ENCODE results near the gene CNGA3. TPM values are rescaled to one million over a fixed set of nuclear protein-coding genes. Genes with fewer than 3 reads are reported as not detected.

Gene CNGA3
- total and polyA plus RNA-seq, 10 of the 15 experiments (the other 5 are each of a cell fraction or from before 2014, with no cell fraction given), result not detected

- ChIA-PET SMC1A (ENCODE audit: uncharacterized antibody, unreplicated experiment) (no interaction called here), POLR2A (no interaction called here), RAD21 (ENCODE audit: unreplicated experiment) (no interaction called here), CTCF (interaction anchor here (1.0 kb wide), 1 partner anchor 43 kb away, joined by 3 read pairs; no protein-coding TSS in a partner anchor)
- Histone ChIP-seq H3K4me3 (no peak overlapping the region), H3K79me2 (ENCODE audit: control insufficient read depth, insufficient read depth, low read length) (no peaks in the 10 kb centered on the region), H3K9me3 (replicated peaks; ENCODE audit: control insufficient read depth, insufficient read depth, low read length) (no peaks in the 10 kb centered on the region), H3K27ac (ENCODE audit: control insufficient read depth, insufficient read depth) (no peak overlapping the region), H2AFZ (ENCODE audit: control insufficient read depth, low read depth, low read length) (no peak overlapping the region), H4K20me1 (ENCODE audit: control insufficient read depth, insufficient read depth) (no peaks in the 10 kb centered on the region), H3K9ac (ENCODE audit: control insufficient read depth, insufficient read depth, low read length) (no peak overlapping the region), H3K4me2 (ENCODE audit: control insufficient read depth, insufficient read depth) (no peak overlapping the region), H3K27me3 (replicated peaks in 1 of 2; ENCODE audit: control insufficient read depth in 2 of 2, insufficient read depth in 2 of 2, low read length in 1 of 2) (peaks cover 0 to 7% of the 10 kb centered on the region in 2 experiments; a peak in 2 of 4 replicates), H3K4me1 (ENCODE audit: control insufficient read depth, insufficient read depth, low read length) (no peaks in the 10 kb centered on the region), H3K36me3 (ENCODE audit: control insufficient read depth in 2 of 2, insufficient read depth in 2 of 2, low read length in 1 of 2) (no peaks in the 10 kb centered on the region)
- WGBS (ENCODE audit: insufficient coverage, insufficient replicate concordance, low lambda C conversion rate, missing lambda C conversion rate), result 41% methylated on average over 33 of the region's 33 CpGs
- BruUV-seq (replicated peaks), result no TSS peak
- DNase-seq (ENCODE audit: low read depth, low spot score) (no peak), FAIRE-seq (no peak), ATAC-seq (no peak)
- intact Hi-C loops (cut with micrococcal nuclease; ENCODE audit: unreplicated experiment), result no loop called here
- in situ Hi-C loops (cut with MboI), result no loop called here
- TF ChIP-seq RCOR1 (conservative IDR thresholded peaks at IDR 0.05; ENCODE audit: low read depth, low read length), result no peak
- no peak for TF ChIP-seq SMAD5 (IDR thresholded peaks at IDR 0.05; ENCODE audit: low read depth)
- no peak for TF ChIP-seq MEF2B (IDR thresholded peaks at IDR 0.05; ENCODE audit: partially characterized antibody, poor library complexity, severe bottlenecking)
- no peak for TF ChIP-seq USF1 (IDR thresholded peaks at IDR 0.05; ENCODE audit: borderline replicate concordance, extremely low read length, insufficient read depth, low read depth, low read length)
Observed at GRCh38 chr2:98311771-98312545, 34.3 kb upstream of the CNGA3 start.
